ENCODE results near the gene REG4. TPM values are rescaled to one million over a fixed set of nuclear protein-coding genes. Genes with fewer than 3 reads are reported as not detected.
"Not testable (repeated sequence)": the region's sequence is repeated elsewhere in the genome, so short reads cannot be mapped to it uniquely, and the experiment has no call there.

Gene REG4
- polyA plus RNA-seq, 10 donors = not detected

- no peak for DNase-seq
These were observed 2.8 kb downstream of the REG4 start for GRCh38 chr1:119808491-119808890.

- no peak for DNase-seq
These were observed 4.8 kb downstream of the REG4 start for GRCh38 chr1:119806489-119806888.

GRCh38 chr1:119805746-119806145, 5.5 kb downstream of the REG4 start:
- DNase-seq = no peak

- no peak for DNase-seq
These were observed 6.0 kb downstream of the REG4 start for GRCh38 chr1:119805247-119805646.

GRCh38 chr1:119799599-119800177, 11.6 kb downstream of the REG4 start:
- no peak for DNase-seq

GRCh38 chr1:119799003-119799402, 12.3 kb downstream of the REG4 start:
- DNase-seq = no peak

- DNase-seq = no peak
These were observed 13.7 kb downstream of the REG4 start for GRCh38 chr1:119797606-119798005.

GRCh38 chr1:119797162-119797561, 14.1 kb downstream of the REG4 start:
- no peak for DNase-seq

GRCh38 chr1:119795261-119796200, 15.7 kb downstream of the REG4 start:
- DNase-seq = peak in 1 of 3 donors; percentile 59

- DNase-seq = peak in 1 of 3 donors; percentile 74
These were observed 16.4 kb downstream of the REG4 start for GRCh38 chr1:119794876-119795240.

GRCh38 chr1:119794230-119794875, 16.9 kb downstream of the REG4 start:
- no peak for DNase-seq

- DNase-seq = no peak
These were observed 19.9 kb downstream of the REG4 start for GRCh38 chr1:119791377-119791776.

GRCh38 chr1:119790451-119791198, 20.6 kb downstream of the REG4 start:
- no peak for DNase-seq

GRCh38 chr1:119787776-119788175, 23.5 kb downstream of the REG4 start:
- peak in 1 of 3 donors; percentile 44 for DNase-seq

- not testable (repeated sequence) for DNase-seq
These were observed 24.7 kb downstream of the REG4 start for GRCh38 chr1:119786473-119787050.

GRCh38 chr1:119786046-119786445, 25.2 kb downstream of the REG4 start:
- DNase-seq = not testable (repeated sequence)

- peak in 2 of 3 donors; percentile 67 to 85 for DNase-seq
These were observed 27.0 kb downstream of the REG4 start for GRCh38 chr1:119784191-119784781.

- peak in 1 of 3 donors; percentile 64 for DNase-seq
These were observed 27.7 kb downstream of the REG4 start for GRCh38 chr1:119783354-119784185.

- no peak for DNase-seq
These were observed 28.5 kb downstream of the REG4 start for GRCh38 chr1:119782631-119783325.

Data from muscle of back (tissue), 11 donors.